ENCODE results near the gene FAM120C. TPM values are rescaled to one million over a fixed set of nuclear protein-coding genes. Genes with fewer than 3 reads are reported as not detected.

FAM120C gene
- total RNA-seq, 1 experiment from 2014 or later = 8.2 TPM

DNA sequence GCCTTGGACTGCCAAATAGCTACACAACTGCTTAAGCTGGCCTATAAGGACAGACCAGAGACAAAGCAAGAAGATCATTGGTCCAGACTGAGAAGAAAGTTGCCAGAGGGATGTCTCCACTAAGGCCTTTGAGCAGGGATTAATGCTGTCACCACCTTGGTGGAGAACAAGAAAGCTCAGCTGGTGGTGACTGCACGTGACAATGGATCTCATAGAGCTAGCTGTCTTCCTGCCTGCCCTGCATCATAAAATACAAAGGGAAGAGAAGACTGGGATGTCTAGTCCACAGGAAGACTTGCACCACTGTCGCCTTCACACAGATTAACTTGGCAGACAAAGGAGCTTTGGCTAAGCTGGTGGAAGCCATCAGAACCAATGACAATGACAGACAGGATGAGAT is 40.5 kb upstream of the FAM120C start:
- Histone ChIP-seq H3K27me3 (ENCODE audit: low read length) (no peaks in the 10 kb centered on the region), H3K4me3 (ENCODE audit: low read length) (no peak overlapping the region), H3F3A (ENCODE audit: low read length, unreplicated experiment) (no peaks in the 10 kb centered on the region), H3K9ac (ENCODE audit: low read length) (no peak overlapping the region), H4K20me1 (ENCODE audit: low read length) (no peaks in the 10 kb centered on the region), H3K4me1 (ENCODE audit: insufficient read depth, low read length) (no peaks in the 10 kb centered on the region), H3K27ac (ENCODE audit: low read length) (no peak overlapping the region), H3K36me3 (ENCODE audit: low read depth, low read length) (no peaks in the 10 kb centered on the region), H3K79me2 (ENCODE audit: low read length) (no peaks in the 10 kb centered on the region), H2AFZ (ENCODE audit: low read length) (no peak overlapping the region), H3K9me3 (ENCODE audit: low read length) (no peaks in the 10 kb centered on the region), H3K4me2 (ENCODE audit: low read length) (no peak overlapping the region), H3K9me2 (replicated peaks; ENCODE audit: low read length) (no peaks in the 10 kb centered on the region)
- ATAC-seq (no peak), DNase-seq (no peak)
- POLR2A ChIA-PET (ENCODE audit: unreplicated experiment) = interaction anchor here (0.6 kb wide), 1 partner anchor 741 kb away, joined by 5 read pairs; no protein-coding TSS in a partner anchor
- TF ChIP-seq EZH2phosphoT487 (IDR thresholded peaks at IDR 0.05; ENCODE audit: borderline replicate concordance, low read length) = no peak
- no peak for TF ChIP-seq EZH2 (IDR thresholded peaks at IDR 0.05; ENCODE audit: low read length, unreplicated experiment)
- no peak for TF ChIP-seq CTCF (conservative IDR thresholded peaks at IDR 0.05; ENCODE audit: low read depth, low read length)
- intact Hi-C loops (cut with micrococcal nuclease) = no loop called here
- no TSS peak for BruUV-seq (replicated peaks)
- CTCF ChIA-PET = no interaction called here

GRCh38 chrX:54213603-54214002 is 30.5 kb upstream of the FAM120C start:
- Histone ChIP-seq H3K9me3 (ENCODE audit: low read length) (no peaks in the 10 kb centered on the region), H3F3A (ENCODE audit: low read length, unreplicated experiment) (no peaks in the 10 kb centered on the region), H3K4me3 (ENCODE audit: low read length) (no peak overlapping the region), H3K4me2 (ENCODE audit: low read length) (no peak overlapping the region), H3K9me2 (replicated peaks; ENCODE audit: low read length) (no peaks in the 10 kb centered on the region), H3K27me3 (ENCODE audit: low read length) (no peaks in the 10 kb centered on the region), H3K9ac (ENCODE audit: low read length) (no peak overlapping the region), H3K27ac (ENCODE audit: low read length) (no peak overlapping the region), H2AFZ (ENCODE audit: low read length) (no peak overlapping the region), H3K36me3 (ENCODE audit: low read depth, low read length) (no peaks in the 10 kb centered on the region), H3K79me2 (ENCODE audit: low read length) (no peaks in the 10 kb centered on the region), H3K4me1 (ENCODE audit: insufficient read depth, low read length) (no peaks in the 10 kb centered on the region), H4K20me1 (ENCODE audit: low read length) (no peaks in the 10 kb centered on the region)
- POLR2A ChIA-PET (ENCODE audit: unreplicated experiment) = no interaction called here
- CTCF ChIA-PET = no interaction called here
- intact Hi-C loops (cut with micrococcal nuclease) = no loop called here
- no peak for TF ChIP-seq CTCF (conservative IDR thresholded peaks at IDR 0.05; ENCODE audit: low read depth, low read length)
- ATAC-seq (no peak), DNase-seq (no peak)
- no TSS peak for BruUV-seq (replicated peaks)

DNA sequence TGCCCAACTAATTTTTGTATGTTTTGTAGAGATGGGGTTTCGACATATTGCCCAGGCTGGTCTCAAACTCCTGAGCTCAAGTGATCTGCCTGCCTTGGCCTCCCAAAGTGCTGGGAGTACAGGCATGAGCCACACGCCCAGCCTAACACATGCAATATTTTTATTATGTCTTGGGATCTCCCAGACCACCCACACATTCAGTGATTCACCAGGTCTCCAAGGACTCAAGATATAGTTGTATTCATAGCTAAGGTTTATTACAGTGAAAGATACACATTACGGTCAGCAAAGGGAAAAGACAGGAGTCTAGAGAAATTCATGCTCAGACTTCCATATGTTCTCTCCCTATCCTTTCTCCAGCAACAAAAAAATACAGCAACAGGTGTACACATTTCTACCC is 25.5 kb upstream of the FAM120C start:
- no peak overlapping the region for H3K27ac ChIP-seq (ENCODE audit: low read length)
- TF ChIP-seq CTCF (conservative IDR thresholded peaks at IDR 0.05; ENCODE audit: low read depth, low read length) = no peak
- H3K4me1 ChIP-seq (ENCODE audit: insufficient read depth, low read length) = no peaks in the 10 kb centered on the region
- intact Hi-C loops (cut with micrococcal nuclease) = no loop called here
- no peaks in the 10 kb centered on the region for H3K79me2 ChIP-seq (ENCODE audit: low read length)
- H4K20me1 ChIP-seq (ENCODE audit: low read length) = no peaks in the 10 kb centered on the region
- CTCF ChIA-PET = no interaction called here
- ATAC-seq = no peak
- H3K36me3 ChIP-seq (ENCODE audit: low read depth, low read length) = no peaks in the 10 kb centered on the region
- no peaks in the 10 kb centered on the region for H3F3A ChIP-seq (ENCODE audit: low read length, unreplicated experiment)
- no peak overlapping the region for H2AFZ ChIP-seq (ENCODE audit: low read length)
- BruUV-seq (replicated peaks) = no TSS peak
- no peaks in the 10 kb centered on the region for H3K27me3 ChIP-seq (ENCODE audit: low read length)
- POLR2A ChIA-PET (ENCODE audit: unreplicated experiment) = no interaction called here
- no peaks in the 10 kb centered on the region for H3K9me2 ChIP-seq (replicated peaks; ENCODE audit: low read length)
- H3K9me3 ChIP-seq (ENCODE audit: low read length) = no peaks in the 10 kb centered on the region
- no peak overlapping the region for H3K4me3 ChIP-seq (ENCODE audit: low read length)
- H3K4me2 ChIP-seq (ENCODE audit: low read length) = no peak overlapping the region
- no peak overlapping the region for H3K9ac ChIP-seq (ENCODE audit: low read length)
- no peak for DNase-seq

All from PC-3 (cell line).